Adrenal gland (tissue), 12 donors: ENCODE results near the gene MAGEH1. TPM values are rescaled to one million over a fixed set of nuclear protein-coding genes. Genes with fewer than 3 reads are reported as not detected.

Experiments used
- DNase-seq, 7 donors: peaks; one replicate each; pipeline ENCODE4 v3.0.0-alpha.2; 2019 to 2020
- H3K27ac ChIP-seq, 5 donors: fragments of 200-600 bp; sonication (generic) in 4 of 5; 1 replicate in 3 of 5; 2 replicates in 2 of 5; pipeline versions ENCODE4 v1.5.1 to v1.8.0; 2016 to 2020; ENCODE audit warnings: mild to moderate bottlenecking in 1 of 5
- H3K27me3 ChIP-seq: fragments of 200-600 bp; 2 replicates; pipeline ENCODE4 v1.8.0; 2021
- H3K36me3 ChIP-seq, 2 donors: fragments of 200-600 bp; replicated peaks in 1 of 2; 1 replicate in 1 of 2; 2 replicates in 1 of 2; pipeline versions ENCODE4 v1.5.1 to v1.8.0; 2018 to 2022
- H3K4me1 ChIP-seq, 2 donors: fragments of 200-600 bp; replicated peaks in 1 of 2; 1 replicate in 1 of 2; 2 replicates in 1 of 2; pipeline versions ENCODE4 v1.5.1 to v1.8.0; 2018 to 2021
- H3K4me3 ChIP-seq, 4 donors: fragments of 200-600 bp; sonication (generic) in 3 of 4; one replicate each; pipeline ENCODE4 v1.5.1; 2016 to 2018
- H3K9me3 ChIP-seq, 3 donors: fragments of 200-600 bp; sonication (generic) in 1 of 3; replicated peaks in 1 of 3; 1 replicate in 2 of 3; 2 replicates in 1 of 3; pipeline versions ENCODE4 v1.5.1 to v1.8.0; 2016 to 2021
- CTCF ChIP-seq, 6 experiments: fragments of 450-650 bp in 4 of 6; fragments of 200-600 bp in 2 of 6; sonication (generic) in 1 of 6; IDR thresholded peaks; 1 replicate in 5 of 6; 2 replicates in 1 of 6; pipeline versions ENCODE4 v1.5.1 to v1.8.0; 2016 to 2021; ENCODE audit warnings: antibody characterized with exemption in 6 of 6, mild to moderate bottlenecking in 2 of 6, moderate library complexity in 1 of 6
- POLR2A ChIP-seq, 2 donors: fragments of 450-650 bp; IDR thresholded peaks; one replicate each; pipeline ENCODE4 v1.6.1; 2017; ENCODE audit warnings: antibody characterized with exemption in 2 of 2, mild to moderate bottlenecking in 2 of 2, moderate library complexity in 1 of 2
- WGBS, 4 donors: extraction: QIAGEN DNeasy Blood & Tissue Kit in 2 of 4; methylation state at CpG; one replicate each; pipeline versions ENCODE4 v1.1.5 to v1.1.7; 2013 to 2017; 5-methylcytosine and 5-hydroxymethylcytosine counted together
- intact Hi-C, 2 donors: fragments of 100-400 bp; cut with DNase I; formaldehyde crosslinking; loops; one replicate each; pipeline versions ENCODE4 v1.14.1 to v1.15.0; 2022 to 2023
- microRNA-seq, 3 donors: library from miRNA; unstranded; fragments of <30 nt; microRNA quantifications; one replicate each; pipeline ENCODE4, GENCODE V29; 2017 to 2020
- polyA plus RNA-seq, 3 donors: library from polyadenylated mRNA; stranded (reverse); fragments of 200-250 nt in 2 of 3; fragments of 350-450 nt in 1 of 3; fragmentation: Illumina TruSeq in 1 of 3; extraction: RNeasy Lipid Tissue Mini Kit (QIAGEN cat#74804) in 1 of 3; gene quantifications; one replicate each; pipeline ENCODE4 v1.2.3, GENCODE V29; 2013 to 2014
- small RNA-seq, 2 donors: library from RNA; depleted of rRNA; stranded (forward); fragments of <200 nt; gene quantifications; one replicate each; pipeline ENCODE3, GENCODE V24; 2016
- total RNA-seq, 9 donors: library from RNA; depleted of rRNA in 4 of 9; stranded (reverse); fragments of >200 nt in 4 of 9; fragments of 120-200 nt in 1 of 9; fragmentation: NEBNext Ultra II Directional in 1 of 9; extraction: Animal tissue kit (Norgen Biotek cat#: 25700) in 1 of 9; gene quantifications; one replicate each; pipeline versions ENCODE4 v1.1.0 to v1.2.4, GENCODE V29; 2013 to 2023
- donor health status: healthy with polysubstance abuse.
- donor health status: Bipolar disorder and iron deficiency.
- donor health status: DM: yes; HTN: yes; CAD: no.
- donor health status: DM: no; HTN: no; CAD: no.
- donor health status: DM: no; HTN: no; CAD: no.
- donor health status: DM: yes; HTN: yes; CAD: no.

The MAGEH1 gene
- total and polyA plus RNA-seq, 12 donors = 8.4 to 193 (median 25.7) TPM

- Histone ChIP-seq H3K27me3 (peaks cover 5% of the 10 kb centered on the region), H3K36me3 (no peaks in the 10 kb centered on the region), H3K9me3 (no peaks in the 10 kb centered on the region), H3K4me1 (no peaks in the 10 kb centered on the region), H3K4me3 (no peak overlapping the region), H3K27ac (no peak overlapping the region)
- DNase-seq = peak in 5 of 7 donors; percentile 2 to 30 (median 16)
- intact Hi-C loops = no loop called here
- TF ChIP-seq POLR2A (IDR thresholded peaks at IDR 0.05) (no peak), CTCF (IDR thresholded peaks at IDR 0.05) (no peak)
- WGBS, 4 donors = 58 to 80% (median 66%) methylated on average over 4 of the region's 4 CpGs
Observed at GRCh38 chrX:55490974-55491373, 39.0 kb downstream of the MAGEH1 start.

Small RNA genes lying within 50 kb of the gene (microRNA-seq; reads per million reads assigned to microRNA genes)
- gene MIR4536-1 = 0 reads per million in 3 donors
- 0 reads per million in 3 donors for gene MIR4536-2

Small RNA genes lying within 50 kb of the gene (small RNA-seq; reads per million reads assigned to genes)
- gene MIR4536-2 = 0 reads per million in 2 donors

Other genes with a start within 250 kb of the MAGEH1 start
- gene PAGE5, start 231.8 kb upstream of the MAGEH1 start, total RNA-seq = not detected
- gene PAGE5, start 231.8 kb upstream of the MAGEH1 start, polyA plus RNA-seq = not detected
- not detected for gene PAGE3, start 187.2 kb upstream of the MAGEH1 start, total RNA-seq
- gene PAGE3, start 187.2 kb upstream of the MAGEH1 start, polyA plus RNA-seq = not detected
- gene USP51, start 37.7 kb downstream of the MAGEH1 start, total RNA-seq = 10 to 100 TPM in 3 of 9 donors, 1 to 10 TPM in 6; 2.5 to 20.5 (median 6.2) TPM
- gene USP51, start 37.7 kb downstream of the MAGEH1 start, polyA plus RNA-seq = 1 to 10 TPM; 1.8 to 6.1 (median 2.0) TPM
- gene FOXR2, start 171.3 kb downstream of the MAGEH1 start, total RNA-seq = not detected
- not detected for gene FOXR2, start 171.3 kb downstream of the MAGEH1 start, polyA plus RNA-seq